GM20431 (cell line): ENCODE measurements around the gene WFIKKN2.
"Not testable (repeated sequence)": the region's sequence is repeated elsewhere in the genome, so short reads cannot be mapped to it uniquely, and the experiment has no call there.

Experiments
- in situ Hi-C: fragments of 300-500 bp; cut with MseI, MboI; formaldehyde crosslinking; loops from one replicate; pipeline ENCODE4 v1.15.0; 2020; ENCODE audit warnings: low sequenced_read_pairs; ENCODE audit not compliant: unreplicated experiment

Gene WFIKKN2

GRCh38 chr17:50868140-50868438 is 32.7 kb downstream of the WFIKKN2 start:
- in situ Hi-C loops = no loop called here

GRCh38 chr17:50868602-50869001 is 33.2 kb downstream of the WFIKKN2 start:
- in situ Hi-C loops = no loop called here

GRCh38 chr17:50871364-50871763 is 36.0 kb downstream of the WFIKKN2 start:
- in situ Hi-C loops = no loop called here

- in situ Hi-C loops = no loop called here
Observed at GRCh38 chr17:50871898-50872297, 36.5 kb downstream of the WFIKKN2 start.

GRCh38 chr17:50872710-50873424 is 37.5 kb downstream of the WFIKKN2 start:
- in situ Hi-C loops = no loop called here

GRCh38 chr17:50875074-50875473 is 39.7 kb downstream of the WFIKKN2 start:
- in situ Hi-C loops = no loop called here

GRCh38 chr17:50877042-50877441 is 41.7 kb downstream of the WFIKKN2 start:
- in situ Hi-C loops = not testable (repeated sequence)

GRCh38 chr17:50877838-50878237 is 42.5 kb downstream of the WFIKKN2 start:
- in situ Hi-C loops = no loop called here

GRCh38 chr17:50879086-50879485 is 43.7 kb downstream of the WFIKKN2 start:
- in situ Hi-C loops = no loop called here

- in situ Hi-C loops = no loop called here
Observed at GRCh38 chr17:50881182-50881581, 45.8 kb downstream of the WFIKKN2 start.

- in situ Hi-C loops = no loop called here
Observed at GRCh38 chr17:50882851-50883250, 47.5 kb downstream of the WFIKKN2 start.

GRCh38 chr17:50883850-50884438 is 48.6 kb downstream of the WFIKKN2 start:
- in situ Hi-C loops = no loop called here

- in situ Hi-C loops = no loop called here
Observed at GRCh38 chr17:50884439-50885311, 49.3 kb downstream of the WFIKKN2 start.

- in situ Hi-C loops = no loop called here
Observed at GRCh38 chr17:50887705-50888245, 52.4 kb downstream of the WFIKKN2 start.

- in situ Hi-C loops = no loop called here
Observed at GRCh38 chr17:50889528-50890118, 54.2 kb downstream of the WFIKKN2 start.

- in situ Hi-C loops = no loop called here
Observed at GRCh38 chr17:50890675-50891516, 55.5 kb downstream of the WFIKKN2 start.

GRCh38 chr17:50891577-50891989 is 56.2 kb downstream of the WFIKKN2 start:
- in situ Hi-C loops = no loop called here
